Posterior vena cava (tissue), 2 donors: Measurements from ENCODE around the gene LRSAM1. TPM values are rescaled to one million over a fixed set of nuclear protein-coding genes. Genes with fewer than 3 reads are reported as not detected.

ENCODE experiments used
- DNase-seq: peaks from one replicate; pipeline ENCODE4 v3.0.0-alpha.2; 2020; ENCODE audit warnings: low spot score
- intact Hi-C, 2 donors: fragments of 100-400 bp; cut with DNase I; formaldehyde crosslinking; loops; one replicate each; pipeline versions ENCODE4 v1.14.1 to v1.14.2; 2022 to 2023
- total RNA-seq, 2 donors: library from RNA; stranded (reverse); fragmentation: NEBNext Ultra II Directional; extraction: Animal tissue kit (Norgen Biotek cat#: 25700); gene quantifications; one replicate each; pipeline ENCODE4 v1.2.1, GENCODE V29; 2021
- donor health status: DM: yes; HTN: yes; CAD: no.
- donor health status: DM: yes; HTN: yes; CAD: no.

LRSAM1 gene
- total RNA-seq, 2 donors from 2014 or later: 15.6 to 16.9 TPM

- peak; percentile 82 for DNase-seq
- intact Hi-C loops: loop anchor here (2.0 to 10.0 kb wide), 4 partner anchors 25 to 219 kb away; a partner anchor contains a TSS
Measured at GRCh38 chr9:127506117-127506813, 55.0 kb downstream of the LRSAM1 start.

GRCh38 chr9:127506814-127507750 is 55.8 kb downstream of the LRSAM1 start:
- intact Hi-C loops: loop anchor here (2.0 to 10.0 kb wide), 4 partner anchors 26 to 218 kb away; a partner anchor contains a TSS
- peak; percentile 80 for DNase-seq

- intact Hi-C loops: loop anchor here (2.0 to 10.0 kb wide), 4 partner anchors 27 to 217 kb away; a partner anchor contains a TSS
- peak; percentile 77 for DNase-seq
Measured at GRCh38 chr9:127507751-127508648, 56.7 kb downstream of the LRSAM1 start.

GRCh38 chr9:127508901-127509260 is 57.6 kb downstream of the LRSAM1 start:
- DNase-seq: no peak
- intact Hi-C loops: loop anchor here in 1 of 2 donors (5.0 to 10.0 kb wide), 2 partner anchors 58 to 216 kb away; a partner anchor contains a TSS

- intact Hi-C loops: loop anchor here in 1 of 2 donors (5.0 to 10.0 kb wide), 2 partner anchors 58 to 215 kb away; a partner anchor contains a TSS
- DNase-seq: no peak
Measured at GRCh38 chr9:127509261-127509954, 58.1 kb downstream of the LRSAM1 start.

- DNase-seq: no peak
Measured at GRCh38 chr9:127509955-127510299, 58.6 kb downstream of the LRSAM1 start.

GRCh38 chr9:127514468-127514867 is 63.2 kb downstream of the LRSAM1 start:
- intact Hi-C loops: no loop called here
- DNase-seq: no peak

More at GRCh38 chr9:127509955-127510299, 58.6 kb downstream of the LRSAM1 start:
- intact Hi-C loops: loop anchor here in 1 of 2 donors (5.0 to 10.0 kb wide), 2 partner anchors 57 to 215 kb away; a partner anchor contains a TSS

GRCh38 chr9:127516835-127517607 is 65.7 kb downstream of the LRSAM1 start:
- no peak for DNase-seq
- intact Hi-C loops: no loop called here

GRCh38 chr9:127517620-127518019 is 66.3 kb downstream of the LRSAM1 start:
- no peak for DNase-seq
- intact Hi-C loops: no loop called here

GRCh38 chr9:127518091-127518856 is 67.0 kb downstream of the LRSAM1 start:
- intact Hi-C loops: no loop called here
- DNase-seq: no peak

- intact Hi-C loops: loop anchor here in 1 of 2 donors (5.0 kb wide), 1 partner anchor 213 kb away; no protein-coding TSS in a partner anchor
- peak; percentile 88 for DNase-seq
Measured at GRCh38 chr9:127519301-127520166, 68.2 kb downstream of the LRSAM1 start.

GRCh38 chr9:127520941-127521918 is 69.9 kb downstream of the LRSAM1 start:
- intact Hi-C loops: loop anchor here in 1 of 2 donors (5.0 kb wide), 1 partner anchor 211 kb away; no protein-coding TSS in a partner anchor
- no peak for DNase-seq

GRCh38 chr9:127521919-127522304 is 70.6 kb downstream of the LRSAM1 start:
- intact Hi-C loops: loop anchor here in 1 of 2 donors (5.0 kb wide), 1 partner anchor 210 kb away; no protein-coding TSS in a partner anchor
- DNase-seq: no peak

GRCh38 chr9:127522727-127523126 is 71.4 kb downstream of the LRSAM1 start:
- no peak for DNase-seq
- intact Hi-C loops: loop anchor here in 1 of 2 donors (5.0 kb wide), 1 partner anchor 210 kb away; no protein-coding TSS in a partner anchor
